Muscle layer of duodenum (tissue), 2 donors: ENCODE results near the gene TOP2A.

Source experiments
- H3K27ac ChIP-seq: one replicate; pipeline ENCODE4 v1.7.0; 2013; ENCODE audit warnings: mild to moderate bottlenecking, low read length
- H3K27me3 ChIP-seq: one replicate; pipeline ENCODE4 v1.7.0; 2013; ENCODE audit warnings: low read depth, mild to moderate bottlenecking, control low read depth, low read length
- H3K36me3 ChIP-seq, 2 donors: one replicate each; pipeline ENCODE4 v1.7.0; 2013; ENCODE audit warnings: low read length in 2 of 2, control low read depth in 1 of 2, mild to moderate bottlenecking in 1 of 2; ENCODE audit not compliant: insufficient read depth in 2 of 2, control insufficient read depth in 1 of 2
- H3K4me1 ChIP-seq, 2 donors: one replicate each; pipeline ENCODE4 v1.7.0; 2013; ENCODE audit warnings: low read length in 2 of 2, mild to moderate bottlenecking in 2 of 2, control low read depth in 1 of 2, moderate library complexity in 1 of 2; ENCODE audit not compliant: insufficient read depth in 2 of 2, control insufficient read depth in 1 of 2
- H3K4me3 ChIP-seq, 2 donors: one replicate each; pipeline ENCODE4 v1.7.0; 2013; ENCODE audit warnings: low read length in 2 of 2, low read depth in 1 of 2, mild to moderate bottlenecking in 1 of 2
- H3K9me3 ChIP-seq, 2 donors: one replicate each; pipeline ENCODE4 v1.7.0; 2013; ENCODE audit warnings: low read length in 2 of 2, control low read depth in 1 of 2, mild to moderate bottlenecking in 1 of 2; ENCODE audit not compliant: control insufficient read depth in 1 of 2
- donor health status: healthy.

Gene TOP2A

DNA sequence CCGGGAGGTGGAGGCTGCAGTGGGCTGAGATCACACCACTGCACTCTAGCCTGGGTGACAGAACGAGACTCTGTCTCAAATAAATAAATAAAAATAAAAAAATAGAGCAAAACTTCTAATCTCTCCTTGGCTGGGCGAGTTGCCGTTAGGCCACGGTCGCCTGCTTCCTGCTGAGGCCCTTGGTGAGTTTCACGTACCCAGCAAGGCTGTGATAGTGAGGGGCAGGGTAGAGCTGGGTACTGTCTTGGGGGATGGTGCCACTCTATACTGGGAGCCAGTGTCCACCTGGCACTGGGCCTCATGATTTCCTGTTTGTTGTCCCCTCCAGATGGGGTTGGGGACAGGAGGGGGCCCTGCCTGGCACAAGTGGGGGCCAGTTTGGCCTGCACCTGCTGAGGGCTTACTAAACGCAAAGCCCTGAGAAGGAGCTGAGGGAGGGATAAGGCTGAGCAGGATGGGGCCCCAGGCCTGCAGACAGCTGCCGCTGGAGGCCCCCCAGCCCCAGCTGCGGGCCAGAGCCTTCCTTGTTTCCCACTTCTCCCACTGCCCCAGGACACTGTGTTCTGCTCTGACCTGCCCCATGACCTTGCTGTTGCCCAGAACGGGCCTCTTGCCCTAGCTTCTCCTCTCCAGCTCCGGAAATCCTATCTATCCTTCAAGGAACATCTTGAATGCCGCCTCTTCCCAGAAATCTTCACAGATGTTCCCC lies 78.6 kb downstream of the TOP2A start:
- Histone ChIP-seq H3K27me3 (no peaks in the 10 kb centered on the region), H3K36me3 (no peaks in the 10 kb centered on the region), H3K9me3 (no peaks in the 10 kb centered on the region), H3K4me1 (peaks cover 14 to 54% of the 10 kb centered on the region in 2 donors), H3K4me3 (no peak overlapping the region), H3K27ac (no peak overlapping the region)
